Measurements from ENCODE around the gene ARHGAP24.
A peak's percentile ranks its signal among the peaks of the same experiment; 100 is the strongest.

DNA sequence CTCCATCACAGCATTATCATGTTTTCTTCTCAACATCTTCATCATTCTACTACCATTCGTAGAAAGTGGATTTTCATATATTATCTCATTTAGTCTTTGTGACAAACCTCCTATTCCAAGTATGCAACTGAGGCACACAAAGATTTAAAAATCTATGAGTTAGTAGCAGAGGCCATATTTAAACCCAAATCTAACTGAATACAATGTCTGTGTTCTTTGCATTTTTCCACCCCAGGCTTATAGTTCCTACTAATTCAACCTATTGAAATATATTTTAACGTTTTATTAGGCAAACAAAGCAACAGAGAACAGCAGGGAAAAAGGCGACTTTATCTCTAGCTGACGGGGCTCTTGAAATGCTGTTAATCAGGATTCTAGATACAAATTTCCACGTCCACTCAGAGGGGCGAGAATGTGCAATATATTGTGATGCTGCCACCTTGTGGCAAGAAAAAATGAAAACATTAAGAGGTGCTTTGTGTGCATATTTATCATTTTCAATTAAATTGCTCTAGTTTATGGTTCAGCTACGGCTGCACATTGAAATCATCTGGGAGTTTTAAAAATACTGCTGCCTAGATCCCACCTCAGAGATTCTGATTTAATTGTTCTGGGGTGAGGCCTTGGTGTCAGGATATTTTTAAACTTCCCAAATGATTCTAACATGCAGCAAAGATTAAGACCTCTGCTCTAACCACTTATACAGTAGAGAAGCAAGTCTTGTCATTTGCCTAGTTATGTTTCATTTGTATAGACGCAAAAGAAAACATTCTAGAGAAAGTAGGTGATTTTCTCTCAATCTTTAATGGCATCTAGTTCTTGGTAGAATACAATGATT, 569.0 kb downstream of the ARHGAP24 start:
- TF ChIP-seq, protein P1, sequence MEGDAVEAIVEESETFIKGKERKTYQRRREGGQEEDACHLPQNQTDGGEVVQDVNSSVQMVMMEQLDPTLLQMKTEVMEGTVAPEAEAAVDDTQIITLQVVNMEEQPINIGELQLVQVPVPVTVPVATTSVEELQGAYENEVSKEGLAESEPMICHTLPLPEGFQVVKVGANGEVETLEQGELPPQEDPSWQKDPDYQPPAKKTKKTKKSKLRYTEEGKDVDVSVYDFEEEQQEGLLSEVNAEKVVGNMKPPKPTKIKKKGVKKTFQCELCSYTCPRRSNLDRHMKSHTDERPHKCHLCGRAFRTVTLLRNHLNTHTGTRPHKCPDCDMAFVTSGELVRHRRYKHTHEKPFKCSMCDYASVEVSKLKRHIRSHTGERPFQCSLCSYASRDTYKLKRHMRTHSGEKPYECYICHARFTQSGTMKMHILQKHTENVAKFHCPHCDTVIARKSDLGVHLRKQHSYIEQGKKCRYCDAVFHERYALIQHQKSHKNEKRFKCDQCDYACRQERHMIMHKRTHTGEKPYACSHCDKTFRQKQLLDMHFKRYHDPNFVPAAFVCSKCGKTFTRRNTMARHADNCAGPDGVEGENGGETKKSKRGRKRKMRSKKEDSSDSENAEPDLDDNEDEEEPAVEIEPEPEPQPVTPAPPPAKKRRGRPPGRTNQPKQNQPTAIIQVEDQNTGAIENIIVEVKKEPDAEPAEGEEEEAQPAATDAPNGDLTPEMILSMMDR (conservative IDR thresholded peaks at IDR 0.05): peak; percentile 74
- no peak for TF ChIP-seq ZFX (IDR thresholded peaks at IDR 0.05)
